HCT116 (cell line): Measurements from ENCODE around the gene CERS6. TPM values are rescaled to one million over a fixed set of nuclear protein-coding genes. Genes with fewer than 3 reads are reported as not detected.
"Not testable (repeated sequence)": the region's sequence is repeated elsewhere in the genome, so short reads cannot be mapped to it uniquely, and the experiment has no call there.

Experiments
- ATAC-seq: fragments of 200-7000 bp; cut with Tn5 transposase; 2 replicates; pipeline ENCODE4 v1.9.1; 2020; ENCODE audit warnings: mild to moderate bottlenecking, moderate library complexity
- BruUV-seq: library from RNA; stranded (reverse); fragments of 400-500 nt; replicated peaks from 2 replicates; lab custom pipeline; 2021; lab: Mats Ljungman, UMichigan
- CTCF ChIA-PET: fragments of 300-600 bp; sonication (Branson Sonifier 250); formaldehyde crosslinking; loops from one replicate; lab custom pipeline; 2021; ENCODE audit warnings: antibody characterized with exemption; lab: Charles Lee
- POLR2A ChIA-PET: fragments of 300-600, 350-600 bp; sonication (Branson Sonifier 250); formaldehyde crosslinking; loops from one replicate; lab custom pipeline; 2021; ENCODE audit warnings: antibody characterized with exemption; lab: Charles Lee
- RAD21 ChIA-PET, 2 experiments: fragments of 300-600 bp; sonication (Branson Sonifier 250); formaldehyde crosslinking; loops; one replicate each; lab custom pipeline; 2023; ENCODE audit warnings: low total read pairs in 2 of 2; ENCODE audit not compliant: uncharacterized antibody in 2 of 2, unreplicated experiment in 2 of 2, low non-redundant PET in 1 of 2; lab: Charles Lee
- DNase-seq: peaks from one replicate; pipeline ENCODE4 v3.0.0-alpha.2; 2010; ENCODE audit warnings: low read depth, low spot score
- H2AFZ ChIP-seq: fragments of 200-600 bp; shearing (Covaris generic), sonication (generic); 2 replicates; pipeline ENCODE4 v1.6.1; 2017; ENCODE audit warnings: low read depth, mixed run types, mixed read lengths, antibody characterized with exemption, low read length; ENCODE audit not compliant: poor library complexity, severe bottlenecking
- H3K27ac ChIP-seq: 2 replicates; pipeline ENCODE4 v1.5.1; 2012; ENCODE audit warnings: low read depth, low read length
- H3K27me3 ChIP-seq: fragments of 200-600 bp; sonication (generic); 2 replicates; pipeline ENCODE4 v1.6.1; 2016; ENCODE audit warnings: mixed run types, low read length, mixed read lengths; ENCODE audit not compliant: insufficient read depth
- H3K36me3 ChIP-seq, 2 experiments: fragments of 200-500 bp in 1 of 2; fragments of 200-600 bp in 1 of 2; sonication (Bioruptor generic) in 1 of 2; sonication (generic) in 1 of 2; 2 replicates each; pipeline versions ENCODE4 v1.5.1 to v1.6.1; 2014 to 2016; ENCODE audit warnings: low read length in 2 of 2, inconsistent platforms in 1 of 2, mixed read lengths in 1 of 2, mixed run types in 1 of 2; ENCODE audit not compliant: insufficient read depth in 2 of 2, control insufficient read depth in 1 of 2
- H3K4me1 ChIP-seq, 2 experiments: fragments of 200-600 bp in 1 of 2; sonication (generic) in 1 of 2; 2 replicates each; pipeline versions ENCODE4 v1.5.1 to v1.6.1; 2012 to 2017; ENCODE audit warnings: low read length in 2 of 2, inconsistent platforms in 1 of 2, mild to moderate bottlenecking in 1 of 2, mixed read lengths in 1 of 2, mixed run types in 1 of 2, moderate library complexity in 1 of 2; ENCODE audit not compliant: insufficient read depth in 2 of 2, control insufficient read depth in 1 of 2
- H3K4me2 ChIP-seq: fragments of 200-600 bp; sonication (generic); 2 replicates; pipeline ENCODE4 v1.6.1; 2017; ENCODE audit warnings: mixed run types, low read length, mixed read lengths
- H3K4me3 ChIP-seq, 2 experiments: fragments of 200-600 bp in 1 of 2; sonication (generic) in 1 of 2; replicated peaks in 1 of 2; 2 replicates each; pipeline ENCODE4 v1.5.1; 2011 to 2016; ENCODE audit warnings: low read length in 2 of 2, control low read depth in 1 of 2, low read depth in 1 of 2, mild to moderate bottlenecking in 1 of 2, mixed read lengths in 1 of 2, mixed run types in 1 of 2
- H3K79me2 ChIP-seq: fragments of 200-600 bp; sonication (generic); 2 replicates; pipeline ENCODE4 v1.6.1; 2017; ENCODE audit warnings: mild to moderate bottlenecking, mixed run types, low read length, moderate library complexity, mixed read lengths; ENCODE audit not compliant: insufficient read depth
- H3K9ac ChIP-seq: fragments of 200-600 bp; sonication (generic); 2 replicates; pipeline ENCODE4 v1.6.1; 2016; ENCODE audit warnings: low read length, mixed read lengths
- H3K9me2 ChIP-seq: fragments of 200-600 bp; sonication (generic), shearing (Covaris generic); 2 replicates; pipeline ENCODE4 v1.6.1; 2017; ENCODE audit warnings: mixed run types, mild to moderate bottlenecking, moderate library complexity; ENCODE audit not compliant: insufficient read depth
- H3K9me3 ChIP-seq, 2 experiments: fragments of 200-500 bp in 1 of 2; fragments of 200-600 bp in 1 of 2; sonication (Bioruptor generic) in 1 of 2; sonication (generic) in 1 of 2; 2 replicates each; pipeline ENCODE4 v1.6.1; 2014 to 2017; ENCODE audit warnings: low read length in 2 of 2, mixed read lengths in 2 of 2, inconsistent platforms in 1 of 2, low read depth in 1 of 2, mild to moderate bottlenecking in 1 of 2, mixed run types in 1 of 2, moderate library complexity in 1 of 2; ENCODE audit not compliant: control insufficient read depth in 1 of 2, insufficient read depth in 1 of 2
- H4K20me1 ChIP-seq: fragments of 200-600 bp; sonication (generic), shearing (Covaris generic); 2 replicates; pipeline ENCODE4 v1.6.1; 2017; ENCODE audit warnings: mixed run types, mild to moderate bottlenecking, moderate library complexity; ENCODE audit not compliant: insufficient read depth
- CBX3 ChIP-seq: IDR thresholded peaks from 2 replicates; pipeline ENCODE4 v1.6.1; 2012; ENCODE audit warnings: low read depth
- CEBPB ChIP-seq: IDR thresholded peaks from 2 replicates; pipeline ENCODE4 v1.6.1; 2012; ENCODE audit warnings: low read depth
- EZH2phosphoT487 ChIP-seq: fragments of 200-600 bp; IDR thresholded peaks from 2 replicates; pipeline ENCODE4 v1.6.1; 2018; ENCODE audit warnings: antibody characterized with exemption, borderline replicate concordance
- FOSL1 ChIP-seq: IDR thresholded peaks from 2 replicates; pipeline ENCODE4 v1.6.1; 2012; ENCODE audit warnings: low read depth
- JUND ChIP-seq: IDR thresholded peaks from 2 replicates; pipeline ENCODE4 v1.6.1; 2012
- RAD21 ChIP-seq: IDR thresholded peaks from 2 replicates; pipeline ENCODE4 v1.6.1; 2012; ENCODE audit warnings: low read depth, mild to moderate bottlenecking
- SP1 ChIP-seq: IDR thresholded peaks from 2 replicates; pipeline ENCODE4 v1.6.1; 2012; ENCODE audit warnings: low read depth
- TCF7L2 ChIP-seq: IDR thresholded peaks from 2 replicates; pipeline ENCODE4 v1.7.0; 2011; ENCODE audit warnings: borderline replicate concordance, inconsistent platforms; ENCODE audit not compliant: insufficient read depth, insufficient read length; ENCODE audit errors: extremely low read depth
- intact Hi-C: fragments of 100-400 bp; cut with micrococcal nuclease; formaldehyde crosslinking; loops from 2 replicates; pipeline ENCODE4 v1.10.0; 2022
- total RNA-seq: library from RNA; stranded (reverse); gene quantifications from one replicate; pipeline ENCODE4 v1.2.1, GENCODE V29; 2021; ENCODE audit not compliant: unreplicated experiment
- TF ChIP-seq, protein P1 (sequence below): IDR thresholded peaks from 2 replicates; pipeline ENCODE4 v1.6.1; 2012
- TF ChIP-seq, protein P2 (sequence below), 3 experiments: fragments of 200-600 bp in 1 of 3; sonication (generic) in 1 of 3; IDR thresholded peaks in 2 of 3; conservative IDR thresholded peaks in 1 of 3; 2 replicates each; pipeline ENCODE4 v1.5.1; 2012 to 2017; ENCODE audit warnings: low read depth in 2 of 3, low read length in 2 of 3, antibody characterized with exemption in 1 of 3, borderline replicate concordance in 1 of 3, control low read depth in 1 of 3, mild to moderate bottlenecking in 1 of 3, mixed read lengths in 1 of 3, mixed run types in 1 of 3, moderate library complexity in 1 of 3; ENCODE audit not compliant: insufficient read depth in 1 of 3
- TF ChIP-seq, protein P3 (sequence below): IDR thresholded peaks from 2 replicates; pipeline ENCODE4 v1.6.1; 2012; ENCODE audit warnings: low read depth
- TF ChIP-seq, protein P4 (sequence below): IDR thresholded peaks from 2 replicates; pipeline ENCODE4 v1.6.1; 2012
- TF ChIP-seq, protein P5 (sequence below): IDR thresholded peaks from 2 replicates; pipeline ENCODE4 v1.6.1; 2011; ENCODE audit warnings: mild to moderate bottlenecking, low read length, moderate library complexity; ENCODE audit not compliant: insufficient replicate concordance; ENCODE audit errors: extremely low read depth

CERS6 gene
- total RNA-seq, 1 experiment from 2014 or later: 37.0 TPM

DNA sequence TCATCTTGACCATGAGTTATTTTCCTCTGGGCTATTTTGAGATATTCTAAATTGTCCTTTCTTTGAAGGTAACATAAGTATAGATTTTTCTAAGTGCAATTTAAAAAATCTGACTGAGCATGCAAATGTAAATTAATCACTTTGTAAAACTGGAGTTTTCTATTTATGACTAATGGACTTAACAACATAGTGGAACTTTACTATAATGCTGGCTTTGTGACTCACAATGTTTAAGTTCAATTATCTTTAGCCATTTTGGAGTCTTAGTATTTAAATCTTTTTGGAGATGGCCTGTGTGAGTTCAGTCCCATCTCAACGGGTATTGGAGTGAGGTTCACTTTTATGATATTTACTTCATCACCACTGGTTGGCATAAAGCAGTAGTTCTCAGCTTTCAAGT is 311.2 kb downstream of the CERS6 start:
- POLR2A ChIA-PET: no interaction called here
- TF ChIP-seq RAD21 (no peak), TCF7L2 (no peak), SP1 (no peak), FOSL1 (no peak), EZH2phosphoT487 (no peak), CEBPB (no peak), JUND (no peak), CBX3 (no peak)
- TF ChIP-seq, protein P1, sequence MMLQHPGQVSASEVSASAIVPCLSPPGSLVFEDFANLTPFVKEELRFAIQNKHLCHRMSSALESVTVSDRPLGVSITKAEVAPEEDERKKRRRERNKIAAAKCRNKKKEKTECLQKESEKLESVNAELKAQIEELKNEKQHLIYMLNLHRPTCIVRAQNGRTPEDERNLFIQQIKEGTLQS: no peak
- TF ChIP-seq, protein P2, sequence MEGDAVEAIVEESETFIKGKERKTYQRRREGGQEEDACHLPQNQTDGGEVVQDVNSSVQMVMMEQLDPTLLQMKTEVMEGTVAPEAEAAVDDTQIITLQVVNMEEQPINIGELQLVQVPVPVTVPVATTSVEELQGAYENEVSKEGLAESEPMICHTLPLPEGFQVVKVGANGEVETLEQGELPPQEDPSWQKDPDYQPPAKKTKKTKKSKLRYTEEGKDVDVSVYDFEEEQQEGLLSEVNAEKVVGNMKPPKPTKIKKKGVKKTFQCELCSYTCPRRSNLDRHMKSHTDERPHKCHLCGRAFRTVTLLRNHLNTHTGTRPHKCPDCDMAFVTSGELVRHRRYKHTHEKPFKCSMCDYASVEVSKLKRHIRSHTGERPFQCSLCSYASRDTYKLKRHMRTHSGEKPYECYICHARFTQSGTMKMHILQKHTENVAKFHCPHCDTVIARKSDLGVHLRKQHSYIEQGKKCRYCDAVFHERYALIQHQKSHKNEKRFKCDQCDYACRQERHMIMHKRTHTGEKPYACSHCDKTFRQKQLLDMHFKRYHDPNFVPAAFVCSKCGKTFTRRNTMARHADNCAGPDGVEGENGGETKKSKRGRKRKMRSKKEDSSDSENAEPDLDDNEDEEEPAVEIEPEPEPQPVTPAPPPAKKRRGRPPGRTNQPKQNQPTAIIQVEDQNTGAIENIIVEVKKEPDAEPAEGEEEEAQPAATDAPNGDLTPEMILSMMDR (IDR thresholded peaks at IDR 0.05 in 2 of 3, conservative IDR thresholded peaks at IDR 0.05 in 1 of 3; ENCODE audit: borderline replicate concordance in 1 of 3, insufficient read depth in 1 of 3, low read depth in 2 of 3, low read length in 2 of 3): no peak
- TF ChIP-seq, protein P3, sequence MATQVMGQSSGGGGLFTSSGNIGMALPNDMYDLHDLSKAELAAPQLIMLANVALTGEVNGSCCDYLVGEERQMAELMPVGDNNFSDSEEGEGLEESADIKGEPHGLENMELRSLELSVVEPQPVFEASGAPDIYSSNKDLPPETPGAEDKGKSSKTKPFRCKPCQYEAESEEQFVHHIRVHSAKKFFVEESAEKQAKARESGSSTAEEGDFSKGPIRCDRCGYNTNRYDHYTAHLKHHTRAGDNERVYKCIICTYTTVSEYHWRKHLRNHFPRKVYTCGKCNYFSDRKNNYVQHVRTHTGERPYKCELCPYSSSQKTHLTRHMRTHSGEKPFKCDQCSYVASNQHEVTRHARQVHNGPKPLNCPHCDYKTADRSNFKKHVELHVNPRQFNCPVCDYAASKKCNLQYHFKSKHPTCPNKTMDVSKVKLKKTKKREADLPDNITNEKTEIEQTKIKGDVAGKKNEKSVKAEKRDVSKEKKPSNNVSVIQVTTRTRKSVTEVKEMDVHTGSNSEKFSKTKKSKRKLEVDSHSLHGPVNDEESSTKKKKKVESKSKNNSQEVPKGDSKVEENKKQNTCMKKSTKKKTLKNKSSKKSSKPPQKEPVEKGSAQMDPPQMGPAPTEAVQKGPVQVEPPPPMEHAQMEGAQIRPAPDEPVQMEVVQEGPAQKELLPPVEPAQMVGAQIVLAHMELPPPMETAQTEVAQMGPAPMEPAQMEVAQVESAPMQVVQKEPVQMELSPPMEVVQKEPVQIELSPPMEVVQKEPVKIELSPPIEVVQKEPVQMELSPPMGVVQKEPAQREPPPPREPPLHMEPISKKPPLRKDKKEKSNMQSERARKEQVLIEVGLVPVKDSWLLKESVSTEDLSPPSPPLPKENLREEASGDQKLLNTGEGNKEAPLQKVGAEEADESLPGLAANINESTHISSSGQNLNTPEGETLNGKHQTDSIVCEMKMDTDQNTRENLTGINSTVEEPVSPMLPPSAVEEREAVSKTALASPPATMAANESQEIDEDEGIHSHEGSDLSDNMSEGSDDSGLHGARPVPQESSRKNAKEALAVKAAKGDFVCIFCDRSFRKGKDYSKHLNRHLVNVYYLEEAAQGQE: no peak
- TF ChIP-seq, protein P4, sequence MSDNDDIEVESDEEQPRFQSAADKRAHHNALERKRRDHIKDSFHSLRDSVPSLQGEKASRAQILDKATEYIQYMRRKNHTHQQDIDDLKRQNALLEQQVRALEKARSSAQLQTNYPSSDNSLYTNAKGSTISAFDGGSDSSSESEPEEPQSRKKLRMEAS: no peak
- TF ChIP-seq, protein P5, sequence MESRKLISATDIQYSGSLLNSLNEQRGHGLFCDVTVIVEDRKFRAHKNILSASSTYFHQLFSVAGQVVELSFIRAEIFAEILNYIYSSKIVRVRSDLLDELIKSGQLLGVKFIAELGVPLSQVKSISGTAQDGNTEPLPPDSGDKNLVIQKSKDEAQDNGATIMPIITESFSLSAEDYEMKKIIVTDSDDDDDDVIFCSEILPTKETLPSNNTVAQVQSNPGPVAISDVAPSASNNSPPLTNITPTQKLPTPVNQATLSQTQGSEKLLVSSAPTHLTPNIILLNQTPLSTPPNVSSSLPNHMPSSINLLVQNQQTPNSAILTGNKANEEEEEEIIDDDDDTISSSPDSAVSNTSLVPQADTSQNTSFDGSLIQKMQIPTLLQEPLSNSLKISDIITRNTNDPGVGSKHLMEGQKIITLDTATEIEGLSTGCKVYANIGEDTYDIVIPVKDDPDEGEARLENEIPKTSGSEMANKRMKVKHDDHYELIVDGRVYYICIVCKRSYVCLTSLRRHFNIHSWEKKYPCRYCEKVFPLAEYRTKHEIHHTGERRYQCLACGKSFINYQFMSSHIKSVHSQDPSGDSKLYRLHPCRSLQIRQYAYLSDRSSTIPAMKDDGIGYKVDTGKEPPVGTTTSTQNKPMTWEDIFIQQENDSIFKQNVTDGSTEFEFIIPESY: no peak
- CTCF ChIA-PET: no interaction called here
- Histone ChIP-seq H3K4me1 (peaks cover 0 to 4% of the 10 kb centered on the region in 2 experiments; a peak in 1 of 4 replicates), H3K4me3 (no peak overlapping the region), H3K36me3 (no peaks in the 10 kb centered on the region), H3K27me3 (no peaks in the 10 kb centered on the region), H2AFZ (no peak overlapping the region), H3K9ac (no peak overlapping the region), H3K4me2 (no peak overlapping the region), H3K9me3 (no peaks in the 10 kb centered on the region), H3K79me2 (no peaks in the 10 kb centered on the region), H4K20me1 (no peaks in the 10 kb centered on the region), H3K27ac (no peak overlapping the region), H3K9me2 (no peaks in the 10 kb centered on the region)
- DNase-seq (no peak), ATAC-seq (no peak)
- BruUV-seq: no TSS peak
- intact Hi-C loops: no loop called here
- RAD21 ChIA-PET: no interaction called here

DNA sequence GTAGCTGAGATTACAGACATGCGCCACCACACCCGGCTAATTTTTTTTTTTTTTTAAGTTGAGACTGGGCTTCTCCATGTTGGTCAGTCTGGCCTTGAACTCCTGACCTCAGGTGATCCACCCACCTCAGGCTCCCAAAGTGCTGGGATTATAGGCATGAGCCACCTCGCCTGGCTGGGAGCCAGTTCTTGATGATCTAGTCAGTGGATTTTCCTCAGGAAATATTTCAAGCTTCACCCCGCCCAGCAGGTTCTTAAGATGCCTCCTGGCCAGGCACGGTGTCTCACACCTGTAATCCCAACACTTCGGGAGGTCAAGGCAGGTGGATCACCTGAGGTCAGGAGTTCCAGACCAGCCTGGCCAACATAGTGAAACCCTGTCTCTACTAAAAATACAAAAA is 312.3 kb downstream of the CERS6 start:
- H3K4me3 ChIP-seq, H3K9me3 ChIP-seq, H4K20me1 ChIP-seq, H3K9me2 ChIP-seq, ATAC-seq, RAD21 ChIA-PET, H3K9ac ChIP-seq, H2AFZ ChIP-seq, CTCF ChIA-PET, H3K27me3 ChIP-seq, intact Hi-C loops, POLR2A ChIA-PET, H3K27ac ChIP-seq, DNase-seq, H3K4me1 ChIP-seq, H3K4me2 ChIP-seq, H3K36me3 ChIP-seq, H3K79me2 ChIP-seq, BruUV-seq: not testable (repeated sequence)
